Liver (tissue), 9 donors: Measurements from ENCODE around the gene TMEM86B. TPM values are rescaled to one million over a fixed set of nuclear protein-coding genes. Genes with fewer than 3 reads are reported as not detected.

Source experiments
- DNase-seq: peaks from one replicate; pipeline ENCODE4 v3.0.0-alpha.2; 2017; ENCODE audit warnings: low spot score
- H3K27ac ChIP-seq, 2 donors: one replicate each; pipeline ENCODE4 v1.7.0; 2013; ENCODE audit warnings: inconsistent platforms in 2 of 2, low read length in 2 of 2, control low read depth in 1 of 2, low read depth in 1 of 2, mild to moderate bottlenecking in 1 of 2
- H3K27me3 ChIP-seq, 4 donors: one replicate each; pipeline versions ENCODE4 v1.6.1 to v1.7.0; 2013; ENCODE audit warnings: low read length in 3 of 4, inconsistent platforms in 1 of 4, mild to moderate bottlenecking in 1 of 4, moderate library complexity in 1 of 4; ENCODE audit not compliant: control insufficient read depth in 4 of 4, insufficient read depth in 4 of 4
- H3K36me3 ChIP-seq, 4 donors: one replicate each; pipeline versions ENCODE4 v1.6.1 to v1.7.0; 2013; ENCODE audit warnings: low read length in 3 of 4, mild to moderate bottlenecking in 3 of 4, low read depth in 1 of 4, moderate library complexity in 1 of 4; ENCODE audit not compliant: control insufficient read depth in 4 of 4, insufficient read depth in 3 of 4
- H3K4me1 ChIP-seq, 4 donors: one replicate each; pipeline versions ENCODE4 v1.6.1 to v1.7.0; 2013; ENCODE audit warnings: low read length in 3 of 4, mild to moderate bottlenecking in 3 of 4, moderate library complexity in 1 of 4; ENCODE audit not compliant: control insufficient read depth in 4 of 4, insufficient read depth in 4 of 4
- H3K4me3 ChIP-seq, 3 donors: one replicate each; pipeline versions ENCODE4 v1.6.1 to v1.7.0; 2013; ENCODE audit warnings: low read length in 3 of 3, control low read depth in 1 of 3, low read depth in 1 of 3, mild to moderate bottlenecking in 1 of 3
- H3K9ac ChIP-seq, 2 donors: one replicate each; pipeline ENCODE4 v1.7.0; 2013; ENCODE audit warnings: low read length in 2 of 2, mild to moderate bottlenecking in 2 of 2, moderate library complexity in 2 of 2, control low read depth in 1 of 2, low read depth in 1 of 2
- H3K9me3 ChIP-seq, 4 donors: one replicate each; pipeline versions ENCODE4 v1.6.1 to v1.7.0; 2013; ENCODE audit warnings: low read length in 3 of 4; ENCODE audit not compliant: control insufficient read depth in 4 of 4
- ATF3 ChIP-seq: IDR thresholded peaks from 2 replicates; pipeline ENCODE4 v1.6.1; 2016; ENCODE audit warnings: antibody characterized with exemption
- CTCF ChIP-seq: fragments of 150-350 bp; IDR thresholded peaks from 2 replicates; pipeline ENCODE4 v1.5.1; 2017; ENCODE audit warnings: improper control_type of control experiment, low read depth, low read length; ENCODE audit not compliant: missing input control
- EGR1 ChIP-seq, 2 donors: IDR thresholded peaks; 2 replicates each; pipeline ENCODE4 v1.6.1; 2016 to 2018; ENCODE audit warnings: antibody characterized with exemption in 2 of 2, low read depth in 2 of 2
- FOXA1 ChIP-seq: IDR thresholded peaks from 2 replicates; pipeline ENCODE4 v1.6.1; 2016; ENCODE audit warnings: antibody characterized with exemption
- FOXA2 ChIP-seq: IDR thresholded peaks from 2 replicates; pipeline ENCODE4 v1.6.1; 2016; ENCODE audit warnings: antibody characterized with exemption
- GABPA ChIP-seq, 2 donors: IDR thresholded peaks in 1 of 2; conservative IDR thresholded peaks in 1 of 2; 2 replicates each; pipeline ENCODE4 v1.6.1; 2016; ENCODE audit warnings: antibody characterized with exemption in 2 of 2, mild to moderate bottlenecking in 1 of 2, moderate library complexity in 1 of 2
- HNF4A ChIP-seq, 2 donors: conservative IDR thresholded peaks; 2 replicates each; pipeline ENCODE4 v1.6.1; 2016; ENCODE audit warnings: antibody characterized with exemption in 2 of 2, mild to moderate bottlenecking in 2 of 2
- HNF4G ChIP-seq: IDR thresholded peaks from 2 replicates; pipeline ENCODE4 v1.6.1; 2016; ENCODE audit warnings: antibody characterized with exemption
- JUND ChIP-seq, 2 donors: IDR thresholded peaks; 2 replicates each; pipeline ENCODE4 v1.6.1; 2016; ENCODE audit warnings: antibody characterized with exemption in 2 of 2
- MAX ChIP-seq: IDR thresholded peaks from 2 replicates; pipeline ENCODE4 v1.6.1; 2016; ENCODE audit warnings: antibody characterized with exemption
- NR2F2 ChIP-seq: IDR thresholded peaks from 2 replicates; pipeline ENCODE4 v1.6.1; 2016; ENCODE audit warnings: antibody characterized with exemption
- RAD21 ChIP-seq, 2 donors: IDR thresholded peaks; 2 replicates each; pipeline ENCODE4 v1.6.1; 2016; ENCODE audit warnings: antibody characterized with exemption in 2 of 2, mild to moderate bottlenecking in 2 of 2
- REST ChIP-seq: IDR thresholded peaks from 2 replicates; pipeline ENCODE4 v1.6.1; 2016; ENCODE audit warnings: antibody characterized with exemption, mild to moderate bottlenecking
- RXRA ChIP-seq, 2 donors: IDR thresholded peaks; 2 replicates each; pipeline ENCODE4 v1.6.1; 2017 to 2018; ENCODE audit warnings: antibody characterized with exemption in 2 of 2, mild to moderate bottlenecking in 1 of 2
- SP1 ChIP-seq: IDR thresholded peaks from 2 replicates; pipeline ENCODE4 v1.6.1; 2018; ENCODE audit warnings: antibody characterized with exemption, mild to moderate bottlenecking
- TAF1 ChIP-seq: conservative IDR thresholded peaks from 2 replicates; pipeline ENCODE4 v1.6.1; 2016; ENCODE audit warnings: antibody characterized with exemption, mild to moderate bottlenecking
- YY1 ChIP-seq: IDR thresholded peaks from 2 replicates; pipeline ENCODE4 v1.6.1; 2016; ENCODE audit warnings: antibody characterized with exemption, mild to moderate bottlenecking
- ZBTB33 ChIP-seq: IDR thresholded peaks from 2 replicates; pipeline ENCODE4 v1.6.1; 2016; ENCODE audit warnings: antibody characterized with exemption
- WGBS: extraction: QIAGEN DNeasy Blood & Tissue Kit; methylation state at CpG from one replicate; pipeline ENCODE4 v1.1.7; 2013; 5-methylcytosine and 5-hydroxymethylcytosine counted together
- polyA plus RNA-seq, 2 donors: library from polyadenylated mRNA; stranded (reverse) in 1 of 2; unstranded in 1 of 2; fragments of 200-250 nt in 1 of 2; fragments of >200 nt in 1 of 2; fragmentation: Nextera tagmentation in 1 of 2; extraction: Ambion mirVana in 1 of 2; gene quantifications; one replicate each; pipeline versions ENCODE4 v1.2.1 to v1.2.3, GENCODE V29; 2013 to 2015
- total RNA-seq, 2 donors: library from RNA; depleted of rRNA; stranded (reverse); fragments of >200 nt; gene quantifications; one replicate each; pipeline ENCODE4 v1.2.3, GENCODE V29; 2014
- donor health status: healthy.
- donor health status: healthy.
- donor health status: healthy.
- donor health status: healthy.
- donor health status: healthy.

TMEM86B gene
- total and polyA plus RNA-seq, 4 donors: 4.8 to 20.1 (median 16.6) TPM

GRCh38 chr19:55242517-55242916, 14.0 kb upstream of the TMEM86B start:
- WGBS: 91% methylated on average over 7 of the region's 7 CpGs
- H3K9me3 ChIP-seq: no peaks in the 10 kb centered on the region
- TF ChIP-seq JUND (IDR thresholded peaks at IDR 0.05) (no peak), HNF4A (conservative IDR thresholded peaks at IDR 0.05) (no peak), REST (no peak), MAX (no peak), RAD21 (IDR thresholded peaks at IDR 0.05) (no peak), FOXA2 (no peak), FOXA1 (no peak), EGR1 (IDR thresholded peaks at IDR 0.05; ENCODE audit: low read depth in 2 of 2) (no peak), NR2F2 (no peak), TAF1 (no peak), SP1 (no peak), ZBTB33 (no peak), GABPA (IDR thresholded peaks at IDR 0.05 in 1 of 2, conservative IDR thresholded peaks at IDR 0.05 in 1 of 2) (no peak), RXRA (IDR thresholded peaks at IDR 0.05) (no peak), CTCF (no peak), ATF3 (no peak), YY1 (no peak), HNF4G (no peak)
- H3K36me3 ChIP-seq: peaks cover 41 to 87% (median 48%) of the 10 kb centered on the region in 4 donors
- no peak overlapping the region for H3K9ac ChIP-seq
- no peak overlapping the region for H3K4me3 ChIP-seq
- no peak overlapping the region for H3K27ac ChIP-seq
- no peak for DNase-seq
- no peaks in the 10 kb centered on the region for H3K27me3 ChIP-seq
- H3K4me1 ChIP-seq: no peaks in the 10 kb centered on the region
